WTC11 (cell line): Measurements from ENCODE around the gene CLEC6A.

Experiments
- CBFB ChIP-seq: sonication (generic); formaldehyde crosslinking; IDR thresholded peaks from 2 replicates; pipeline ENCODE4 v1.8.1; 2022; ENCODE audit warnings: mild to moderate bottlenecking, low read depth, missing genetic modification reagents
- CREM ChIP-seq: sonication (generic); formaldehyde crosslinking; IDR thresholded peaks from 2 replicates; pipeline ENCODE4 v1.8.1; 2022; ENCODE audit warnings: mild to moderate bottlenecking, missing genetic modification reagents, moderate library complexity
- E2F4 ChIP-seq: sonication (generic); formaldehyde crosslinking; IDR thresholded peaks from 2 replicates; pipeline ENCODE4 v1.8.1; 2022; ENCODE audit warnings: low read depth, mild to moderate bottlenecking, moderate library complexity, missing genetic modification reagents, borderline replicate concordance
- SMAD3 ChIP-seq: sonication (generic); formaldehyde crosslinking; IDR thresholded peaks from 2 replicates; pipeline ENCODE4 v1.8.0; 2022; ENCODE audit warnings: missing genetic modification reagents, mild to moderate bottlenecking, borderline replicate concordance
- TF ChIP-seq, protein P1 (sequence below): sonication (generic); formaldehyde crosslinking; IDR thresholded peaks from 2 replicates; pipeline ENCODE4 v1.8.0; 2022; ENCODE audit warnings: mild to moderate bottlenecking, missing genetic modification reagents
- TF ChIP-seq, protein P2 (sequence below): fragments of 200-600 bp; IDR thresholded peaks from 2 replicates; pipeline ENCODE4 v1.8.0; 2022; ENCODE audit warnings: antibody characterized with exemption

DNA sequence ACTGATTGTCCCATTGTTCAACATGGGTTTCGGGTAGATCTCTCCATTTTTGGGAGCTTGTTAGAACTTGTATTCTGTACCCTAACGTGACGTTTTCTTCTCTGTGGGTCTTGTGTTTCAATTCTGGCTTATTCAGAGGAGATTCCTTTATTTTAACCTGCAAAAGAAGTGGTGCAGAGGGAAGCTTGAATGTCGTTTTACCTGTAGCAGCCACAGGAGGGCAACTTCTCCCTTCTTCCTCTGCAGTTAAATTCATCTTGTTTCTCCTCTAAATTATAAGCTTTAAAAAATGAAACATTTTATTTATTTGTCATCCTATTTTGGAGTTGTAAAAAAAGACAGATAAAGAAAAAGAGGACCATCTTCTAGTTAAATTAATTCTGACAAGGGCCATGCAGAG is 43.9 kb downstream of the CLEC6A start:
- TF ChIP-seq, protein P1, sequence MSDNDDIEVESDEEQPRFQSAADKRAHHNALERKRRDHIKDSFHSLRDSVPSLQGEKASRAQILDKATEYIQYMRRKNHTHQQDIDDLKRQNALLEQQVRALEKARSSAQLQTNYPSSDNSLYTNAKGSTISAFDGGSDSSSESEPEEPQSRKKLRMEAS (CRISPR knock-in tag) = no peak
- TF ChIP-seq E2F4 (CRISPR knock-in tag) (no peak), CREM (CRISPR knock-in tag) (no peak), SMAD3 (CRISPR knock-in tag) (no peak), CBFB (CRISPR knock-in tag) (no peak)
- TF ChIP-seq, protein P2, sequence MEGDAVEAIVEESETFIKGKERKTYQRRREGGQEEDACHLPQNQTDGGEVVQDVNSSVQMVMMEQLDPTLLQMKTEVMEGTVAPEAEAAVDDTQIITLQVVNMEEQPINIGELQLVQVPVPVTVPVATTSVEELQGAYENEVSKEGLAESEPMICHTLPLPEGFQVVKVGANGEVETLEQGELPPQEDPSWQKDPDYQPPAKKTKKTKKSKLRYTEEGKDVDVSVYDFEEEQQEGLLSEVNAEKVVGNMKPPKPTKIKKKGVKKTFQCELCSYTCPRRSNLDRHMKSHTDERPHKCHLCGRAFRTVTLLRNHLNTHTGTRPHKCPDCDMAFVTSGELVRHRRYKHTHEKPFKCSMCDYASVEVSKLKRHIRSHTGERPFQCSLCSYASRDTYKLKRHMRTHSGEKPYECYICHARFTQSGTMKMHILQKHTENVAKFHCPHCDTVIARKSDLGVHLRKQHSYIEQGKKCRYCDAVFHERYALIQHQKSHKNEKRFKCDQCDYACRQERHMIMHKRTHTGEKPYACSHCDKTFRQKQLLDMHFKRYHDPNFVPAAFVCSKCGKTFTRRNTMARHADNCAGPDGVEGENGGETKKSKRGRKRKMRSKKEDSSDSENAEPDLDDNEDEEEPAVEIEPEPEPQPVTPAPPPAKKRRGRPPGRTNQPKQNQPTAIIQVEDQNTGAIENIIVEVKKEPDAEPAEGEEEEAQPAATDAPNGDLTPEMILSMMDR = no peak
